ENCODE results near the gene CELA1.

DNA sequence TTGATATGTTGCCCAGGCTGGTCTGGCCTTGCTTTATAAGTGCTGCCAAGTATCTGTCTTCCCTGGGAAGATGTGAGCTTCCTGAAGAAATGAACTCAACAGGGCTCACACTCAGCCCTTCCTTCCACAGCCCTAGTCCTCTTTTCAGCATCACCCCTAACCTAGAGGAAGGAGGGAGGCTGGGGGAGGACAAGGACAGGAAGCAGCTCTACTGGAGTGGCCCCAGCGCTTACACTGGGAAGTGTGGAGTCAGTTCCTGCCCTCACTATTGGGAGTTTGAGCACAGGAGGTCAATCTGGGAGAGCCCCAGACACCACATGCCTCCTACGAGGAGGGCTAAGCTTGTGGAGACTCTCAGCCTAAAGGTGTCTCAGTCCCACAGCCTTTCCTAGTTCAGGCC lies 27.9 kb upstream of the CELA1 start:
- no peak for TF ChIP-seq POLR2A (IDR thresholded peaks at IDR 0.05; ENCODE audit: low read depth, low read length)
- TF ChIP-seq TAF1 (IDR thresholded peaks at IDR 0.05; ENCODE audit: low read depth, low read length) = no peak
- TF ChIP-seq SPI1 (IDR thresholded peaks at IDR 0.05; ENCODE audit: low read depth, low read length) = no peak

All from GM12891 (cell line).